Activated T-helper 2 cell treated with anti-CD3 and anti-CD28 coated beads, Interferon-gamma antibody, Interleukin-2, Interleukin-4, amounts not matched to agents 10 μg/mL and 5 μg/mL and 100 μg/mL, durations not matched to agents 14 hours and 24 hours and 36 hours (primary cell): ENCODE results near the gene BCAP29. TPM values are rescaled to one million over a fixed set of nuclear protein-coding genes. Genes with fewer than 3 reads are reported as not detected.
"Not testable (repeated sequence)": the region's sequence is repeated elsewhere in the genome, so short reads cannot be mapped to it uniquely, and the experiment has no call there.

ENCODE experiments used
- DNase-seq: peaks from one replicate; pipeline ENCODE4 v3.0.0; 2021; ENCODE audit warnings: low spot score
- H3K27ac Mint-ChIP-seq: one replicate; pipeline ENCODE4 v1.8.0; 2021; ENCODE audit warnings: mixed read lengths
- H3K27me3 Mint-ChIP-seq: one replicate; pipeline ENCODE4 v1.8.0; 2021; ENCODE audit warnings: low read depth, mixed read lengths
- H3K36me3 Mint-ChIP-seq: one replicate; pipeline ENCODE4 v1.8.0; 2021; ENCODE audit warnings: low read depth, mixed read lengths
- H3K4me1 Mint-ChIP-seq: one replicate; pipeline ENCODE4 v1.8.0; 2021; ENCODE audit warnings: low read depth, mixed read lengths
- H3K4me3 Mint-ChIP-seq: one replicate; pipeline ENCODE4 v1.8.0; 2021; ENCODE audit warnings: low read depth, mild to moderate bottlenecking, moderate library complexity, mixed read lengths
- H3K9me3 Mint-ChIP-seq: one replicate; pipeline ENCODE4 v1.8.0; 2021; ENCODE audit warnings: mixed read lengths
- intact Hi-C: fragments of 100-400 bp; cut with micrococcal nuclease; formaldehyde crosslinking; loops from one replicate; pipeline ENCODE4 v1.15.1; 2023
- total RNA-seq: library from RNA; stranded (reverse); gene quantifications from 2 replicates; pipeline ENCODE4 v1.2.3, GENCODE V29; 2022

The BCAP29 gene
- total RNA-seq, 1 donor from 2014 or later, result 52.0 TPM

DNA sequence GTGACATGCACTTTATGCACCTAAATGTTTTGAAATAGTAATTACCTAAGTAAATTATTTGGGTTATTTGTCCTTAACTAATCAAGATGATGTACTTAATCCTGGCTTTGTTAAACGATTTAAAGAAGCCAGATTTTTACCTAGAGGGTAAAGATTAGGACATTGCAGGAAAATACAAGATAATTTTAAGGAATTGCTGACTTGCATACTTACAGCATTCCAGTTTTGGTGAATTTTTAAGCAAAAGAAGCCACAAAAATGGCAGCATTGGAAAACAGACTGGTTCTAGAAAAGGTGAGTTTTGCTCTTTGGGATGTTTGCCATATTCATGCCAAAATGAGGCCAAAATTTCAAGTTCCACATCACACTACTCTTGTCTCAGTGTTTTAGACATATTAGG lies 33.4 kb downstream of the BCAP29 start:
- H3K4me3 Mint-ChIP-seq, result no peak overlapping the region

DNA sequence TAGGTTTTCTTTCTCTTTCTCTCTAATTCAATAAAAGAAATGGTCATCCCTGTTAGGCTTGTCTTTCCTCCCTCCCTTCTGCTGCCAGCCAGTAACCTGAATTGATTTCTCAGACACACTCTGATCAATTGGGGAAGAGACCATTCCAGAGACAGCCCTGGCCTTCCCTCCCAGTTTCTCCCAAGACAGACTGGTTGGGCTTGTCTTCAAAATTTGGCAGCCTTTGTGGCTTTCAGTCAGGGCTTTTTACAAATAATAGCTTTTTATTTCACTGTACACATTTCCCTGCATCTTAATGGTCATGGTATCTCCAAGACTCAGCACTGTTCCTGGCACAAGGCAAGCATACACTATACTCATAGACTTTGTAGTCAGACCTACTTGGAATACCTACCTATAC lies 33.9 kb downstream of the BCAP29 start:
- no peak overlapping the region for H3K27ac Mint-ChIP-seq
- H3K4me1 Mint-ChIP-seq, result peaks cover 18% of the 10 kb centered on the region
- no peaks in the 10 kb centered on the region for H3K9me3 Mint-ChIP-seq
- no peak overlapping the region for H3K4me3 Mint-ChIP-seq
- H3K27me3 Mint-ChIP-seq, result no peaks in the 10 kb centered on the region
- H3K36me3 Mint-ChIP-seq, result peaks cover 58% of the 10 kb centered on the region
- no peak for DNase-seq
- intact Hi-C loops, result no loop called here

More for the DNA sequence above, 33.4 kb downstream of the BCAP29 start:
- H3K9me3 Mint-ChIP-seq, result no peaks in the 10 kb centered on the region
- peaks cover 18% of the 10 kb centered on the region for H3K4me1 Mint-ChIP-seq
- no peak for DNase-seq
- H3K36me3 Mint-ChIP-seq, result peaks cover 63% of the 10 kb centered on the region
- H3K27me3 Mint-ChIP-seq, result no peaks in the 10 kb centered on the region
- H3K27ac Mint-ChIP-seq, result no peak overlapping the region
- intact Hi-C loops, result no loop called here

DNA sequence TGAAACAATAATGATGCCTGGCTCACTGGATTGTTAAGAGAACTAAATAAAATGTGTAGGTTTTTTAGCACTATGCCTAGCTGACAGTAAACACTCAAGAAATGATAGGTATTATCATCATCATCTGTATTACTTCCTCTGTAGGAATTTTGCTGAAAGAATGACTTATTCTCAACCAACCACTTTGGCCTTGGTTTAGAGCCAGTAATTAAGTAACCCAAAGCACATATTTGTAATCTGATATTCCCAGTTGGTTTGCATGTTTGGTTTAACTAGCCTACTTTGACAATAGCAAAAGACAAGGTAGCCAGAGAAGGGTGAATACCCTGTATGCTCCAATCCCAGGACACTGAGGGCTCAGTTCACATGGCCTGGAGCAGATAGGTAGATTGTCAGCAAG lies 34.4 kb downstream of the BCAP29 start:
- H3K4me1 Mint-ChIP-seq, result peaks cover 18% of the 10 kb centered on the region
- no peak overlapping the region for H3K27ac Mint-ChIP-seq
- no peak overlapping the region for H3K4me3 Mint-ChIP-seq
- peaks cover 53% of the 10 kb centered on the region for H3K36me3 Mint-ChIP-seq
- no peaks in the 10 kb centered on the region for H3K9me3 Mint-ChIP-seq
- intact Hi-C loops, result no loop called here
- DNase-seq, result no peak
- H3K27me3 Mint-ChIP-seq, result no peaks in the 10 kb centered on the region

DNA sequence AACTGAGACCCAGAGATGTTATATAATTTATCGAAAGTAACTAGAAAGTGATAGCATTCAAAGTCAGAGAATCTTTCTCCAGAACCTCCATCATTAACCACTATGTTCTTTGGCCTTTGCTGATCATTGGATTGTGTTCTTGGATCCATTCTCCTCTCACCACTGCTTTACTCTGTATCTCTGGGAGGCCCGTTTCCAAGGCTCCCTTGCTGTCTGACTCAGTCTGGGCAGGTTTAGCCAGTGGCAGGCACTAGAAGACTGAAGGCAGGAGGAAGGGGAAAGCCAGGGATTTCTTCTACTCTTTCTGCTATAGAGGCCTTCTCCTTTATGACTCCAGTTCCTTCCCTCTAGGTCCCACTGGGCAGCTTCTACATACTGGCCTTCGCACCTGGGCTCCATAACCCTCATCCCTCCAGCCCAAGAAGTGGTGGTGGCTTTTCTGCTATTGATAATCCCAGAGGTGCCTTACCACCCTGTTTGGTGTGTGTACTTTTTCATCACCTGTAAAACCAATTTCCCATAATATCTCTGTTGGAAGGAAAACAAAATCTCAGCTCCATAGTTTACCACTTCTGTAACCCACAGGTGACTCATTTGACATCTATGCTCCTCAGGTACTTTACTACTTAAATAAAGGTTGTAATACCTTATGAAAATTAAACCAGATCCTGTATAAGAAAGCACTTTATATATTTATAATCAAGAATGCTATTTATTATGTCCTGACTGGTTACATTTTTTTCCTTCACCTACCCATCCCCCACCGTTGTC lies 36.0 kb downstream of the BCAP29 start:
- Mint-ChIP-seq H3K4me1 (peaks cover 18% of the 10 kb centered on the region), H3K27ac (no peak overlapping the region), H3K36me3 (peaks cover 49% of the 10 kb centered on the region), H3K27me3 (no peaks in the 10 kb centered on the region), H3K4me3 (no peak overlapping the region), H3K9me3 (no peaks in the 10 kb centered on the region)
- no peak for DNase-seq
- intact Hi-C loops, result loop anchor here (5.0 kb wide), 1 partner anchor 56 kb away; no protein-coding TSS in a partner anchor

DNA sequence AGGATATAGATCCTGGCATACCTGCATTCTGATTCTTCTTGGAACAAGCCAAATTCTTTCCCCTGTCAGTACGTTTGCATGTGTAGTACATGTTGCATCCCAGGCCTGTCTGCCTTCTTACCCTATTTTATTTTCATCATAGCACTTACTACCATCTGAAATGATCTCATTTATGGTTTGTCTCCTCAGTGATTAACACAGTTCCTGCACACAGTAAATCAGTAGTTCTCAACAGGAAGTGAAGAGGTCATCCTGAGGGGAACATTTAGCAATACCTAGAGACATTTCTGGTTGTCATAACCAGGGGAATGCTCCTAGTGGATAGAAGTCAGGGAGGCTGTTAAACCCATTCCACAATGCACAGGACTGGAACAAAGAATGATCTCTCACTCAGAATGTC lies 42.4 kb downstream of the BCAP29 start:
- H3K4me3 Mint-ChIP-seq, result no peak overlapping the region
- peaks cover 5% of the 10 kb centered on the region for H3K9me3 Mint-ChIP-seq
- H3K27me3 Mint-ChIP-seq, result no peaks in the 10 kb centered on the region
- intact Hi-C loops, result no loop called here
- H3K4me1 Mint-ChIP-seq, result no peaks in the 10 kb centered on the region
- no peak overlapping the region for H3K27ac Mint-ChIP-seq
- DNase-seq, result no peak
- peaks cover 10% of the 10 kb centered on the region for H3K36me3 Mint-ChIP-seq

DNA sequence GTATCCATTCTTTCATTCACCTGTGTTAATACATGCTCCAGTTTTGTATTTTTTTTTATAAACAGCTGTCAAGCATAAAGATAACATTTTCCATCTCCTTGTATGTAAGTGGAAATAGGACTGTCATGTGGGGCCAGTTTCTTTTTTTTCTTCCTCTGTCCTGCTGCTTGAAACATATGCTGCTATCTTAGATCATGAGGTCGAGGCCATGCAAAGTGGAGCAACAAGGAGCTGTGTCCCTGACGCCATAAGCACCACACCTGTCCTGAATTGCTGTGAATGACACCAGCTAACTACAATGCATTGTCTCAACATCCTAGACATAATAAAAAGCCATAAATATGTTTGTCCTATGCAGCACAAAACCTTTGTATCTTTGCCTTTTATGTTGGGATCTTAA lies 42.8 kb downstream of the BCAP29 start:
- DNase-seq, result no peak
- Mint-ChIP-seq H3K9me3 (peaks cover 5% of the 10 kb centered on the region), H3K4me3 (no peak overlapping the region), H3K27ac (no peak overlapping the region), H3K36me3 (peaks cover 13% of the 10 kb centered on the region), H3K27me3 (no peaks in the 10 kb centered on the region), H3K4me1 (no peaks in the 10 kb centered on the region)
- intact Hi-C loops, result no loop called here

DNA sequence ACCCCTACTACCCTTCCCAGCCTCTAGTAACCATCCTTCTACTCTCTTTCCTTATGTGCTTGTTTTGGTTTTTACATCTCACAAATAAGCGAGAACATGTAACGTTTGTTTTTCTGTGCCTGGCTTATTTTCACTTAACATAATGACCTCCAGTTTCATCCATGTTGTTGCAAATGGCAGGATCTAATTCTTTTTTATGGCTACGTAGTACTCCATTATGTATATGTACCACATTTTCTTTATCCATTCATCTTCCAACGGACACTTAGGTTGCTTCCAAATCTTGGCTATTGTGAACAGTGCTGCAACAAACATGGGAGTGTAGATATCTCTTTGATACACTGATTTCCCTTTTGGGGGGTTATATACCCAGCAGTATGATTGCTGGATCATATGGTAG lies 47.0 kb downstream of the BCAP29 start:
- no peak for DNase-seq
- Mint-ChIP-seq H3K27ac (no peak overlapping the region), H3K9me3 (peaks cover 5% of the 10 kb centered on the region), H3K4me1 (peaks cover 13% of the 10 kb centered on the region), H3K4me3 (no peak overlapping the region), H3K27me3 (no peaks in the 10 kb centered on the region), H3K36me3 (peaks cover 26% of the 10 kb centered on the region)
- intact Hi-C loops, result no loop called here

DNA sequence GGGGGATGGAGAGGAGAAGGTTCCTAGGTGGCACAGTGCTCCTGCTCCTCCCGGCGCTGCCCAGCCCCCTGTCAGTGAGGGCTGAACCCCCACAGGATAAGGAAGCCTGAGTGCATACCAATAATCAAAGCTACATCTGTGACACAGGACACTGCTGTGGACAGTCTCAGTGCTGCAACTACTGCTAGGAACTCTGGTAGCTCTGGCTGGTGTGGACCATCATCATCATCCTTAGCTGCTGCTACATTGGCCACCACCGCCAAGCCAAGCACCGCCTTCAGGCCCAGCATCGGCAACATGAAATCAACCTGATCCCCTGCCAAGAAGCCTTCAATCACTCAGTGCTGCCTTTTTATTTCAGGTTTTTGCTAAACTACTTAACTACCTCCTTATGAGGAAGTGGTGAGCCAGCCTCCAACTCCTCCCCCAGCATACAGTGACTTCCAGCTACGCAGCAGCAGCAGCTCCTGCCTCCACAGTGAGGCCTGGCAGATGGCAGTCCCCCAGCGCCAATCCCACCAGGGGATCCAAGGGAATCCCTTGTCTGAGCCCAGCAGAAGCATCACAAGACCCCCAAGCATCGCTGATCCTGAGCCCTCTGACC lies 48.5 kb downstream of the BCAP29 start:
- H3K27me3 Mint-ChIP-seq, result no peaks in the 10 kb centered on the region
- H3K4me3 Mint-ChIP-seq, result no peak overlapping the region
- peaks cover 34% of the 10 kb centered on the region for H3K36me3 Mint-ChIP-seq
- peaks cover 26% of the 10 kb centered on the region for H3K4me1 Mint-ChIP-seq
- DNase-seq, result no peak
- intact Hi-C loops, result no loop called here
- peaks cover 5% of the 10 kb centered on the region for H3K9me3 Mint-ChIP-seq
- H3K27ac Mint-ChIP-seq, result peak overlapping the region; percentile 56

DNA sequence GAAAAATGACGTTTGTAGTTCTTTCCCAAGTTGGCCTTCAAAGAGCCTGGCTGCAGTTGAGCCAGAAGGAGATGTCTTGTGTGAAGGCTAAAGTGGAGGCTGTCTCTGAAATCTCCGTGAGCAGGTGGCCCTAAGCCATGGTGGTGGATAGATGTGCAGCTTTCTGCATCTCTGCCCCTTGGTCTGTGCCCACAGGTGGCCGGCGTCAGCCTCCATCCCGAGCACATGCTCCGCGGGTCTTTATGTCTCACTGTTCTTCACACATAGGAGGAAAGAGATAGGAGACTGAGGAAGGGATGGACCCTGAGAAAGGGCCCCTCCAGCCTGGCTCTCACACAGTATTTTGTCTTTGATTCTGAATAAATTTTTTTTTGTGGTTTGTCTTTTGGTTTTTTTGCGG lies 50.3 kb downstream of the BCAP29 start:
- Mint-ChIP-seq H3K4me1 (peaks cover 33% of the 10 kb centered on the region), H3K27me3 (no peaks in the 10 kb centered on the region), H3K36me3 (peaks cover 37% of the 10 kb centered on the region), H3K4me3 (no peak overlapping the region), H3K27ac (no peak overlapping the region), H3K9me3 (peaks cover 9% of the 10 kb centered on the region)
- intact Hi-C loops, result no loop called here
- DNase-seq, result no peak

DNA sequence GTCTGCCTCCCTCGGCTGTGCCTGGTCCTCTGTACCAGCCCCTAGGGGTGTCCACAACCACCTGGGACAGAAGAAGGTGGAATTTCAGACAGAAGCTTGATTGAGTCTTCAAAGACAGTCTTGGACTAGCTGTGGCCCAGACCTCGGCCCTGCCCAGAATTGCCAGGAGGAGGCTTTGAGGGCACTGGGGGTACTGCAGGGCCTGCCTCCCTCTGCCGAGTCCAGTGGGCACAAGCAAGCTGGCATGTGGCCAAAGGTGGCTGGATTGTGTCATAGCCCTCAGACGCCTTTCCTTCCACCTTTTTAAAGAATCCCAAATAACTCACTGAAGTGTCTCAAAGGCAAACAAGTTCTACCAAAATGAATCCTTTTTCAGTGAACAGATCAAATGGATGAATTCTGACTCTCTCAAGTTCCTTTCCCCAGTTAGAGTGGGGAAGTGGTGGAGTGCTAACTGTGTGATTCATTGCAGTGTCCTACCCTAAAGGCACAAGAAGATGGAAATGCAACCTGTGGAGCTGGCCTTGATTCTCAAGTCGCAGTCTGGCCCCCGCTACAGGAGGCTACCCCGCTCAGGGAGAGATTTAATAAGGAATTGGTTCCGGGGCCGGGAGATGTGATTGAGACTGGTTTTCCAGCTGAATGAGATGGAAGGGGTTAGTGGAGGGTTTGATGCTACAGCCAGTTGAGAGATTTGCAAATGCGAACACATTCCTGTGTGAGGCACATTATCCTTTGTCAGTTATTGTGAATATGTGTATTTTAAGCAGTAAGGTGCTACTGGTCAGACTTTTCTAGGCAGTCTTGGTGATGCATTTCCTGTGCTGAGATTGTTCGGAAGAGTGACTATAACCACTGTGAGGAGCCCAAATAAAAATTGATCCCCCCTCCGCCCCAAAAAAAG lies 51.8 kb downstream of the BCAP29 start:
- DNase-seq, result no peak
- Mint-ChIP-seq H3K36me3 (peaks cover 39% of the 10 kb centered on the region), H3K27ac (no peak overlapping the region), H3K9me3 (peaks cover 9% of the 10 kb centered on the region), H3K4me3 (no peak overlapping the region), H3K27me3 (no peaks in the 10 kb centered on the region), H3K4me1 (peaks cover 36% of the 10 kb centered on the region)
- intact Hi-C loops, result no loop called here

DNA sequence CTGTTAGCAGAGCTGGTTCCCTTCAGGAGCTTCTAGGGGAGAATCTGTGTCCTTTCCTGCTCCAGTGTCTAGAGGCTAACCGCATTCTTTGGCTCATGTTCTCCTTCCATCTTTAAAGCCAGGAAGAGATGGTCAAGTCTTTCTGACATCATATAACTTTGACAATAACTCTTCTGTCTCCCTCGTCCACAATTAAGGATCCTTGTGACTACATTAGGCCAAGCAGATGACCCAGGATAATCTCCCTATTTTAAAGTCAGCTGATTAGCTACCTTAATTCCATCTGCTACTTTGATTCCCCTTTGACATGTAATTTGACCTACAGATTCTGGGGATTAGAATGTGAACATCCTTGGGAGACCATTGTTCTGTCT lies 52.4 kb downstream of the BCAP29 start:
- Mint-ChIP-seq H3K9me3 (peaks cover 7% of the 10 kb centered on the region), H3K27me3 (no peaks in the 10 kb centered on the region), H3K4me1 (peaks cover 37% of the 10 kb centered on the region), H3K4me3 (no peak overlapping the region), H3K36me3 (peaks cover 34% of the 10 kb centered on the region), H3K27ac (no peak overlapping the region)
- no peak for DNase-seq
- intact Hi-C loops, result no loop called here

DNA sequence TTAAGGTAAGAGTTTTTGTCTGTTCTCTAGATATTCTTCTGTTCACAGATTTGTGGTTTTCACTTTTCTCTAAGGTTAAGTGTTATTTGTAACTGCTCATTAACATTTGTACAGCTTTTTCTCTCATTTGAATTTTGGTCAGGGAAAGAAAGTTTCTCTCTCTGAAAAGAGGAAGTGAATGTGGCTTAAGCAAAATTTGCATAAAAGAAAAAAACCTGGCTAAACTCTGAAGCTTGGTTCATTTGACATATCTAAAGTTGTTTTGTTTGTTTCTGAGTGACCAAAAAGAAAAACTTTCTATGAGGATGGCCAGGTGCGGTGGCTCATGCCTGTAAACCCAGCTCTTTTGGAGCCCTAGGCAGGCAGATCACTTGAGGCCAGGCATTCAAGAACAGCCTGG lies 58.5 kb downstream of the BCAP29 start:
- peaks cover 29% of the 10 kb centered on the region for H3K36me3 Mint-ChIP-seq
- peaks cover 19% of the 10 kb centered on the region for H3K9me3 Mint-ChIP-seq
- peaks cover 35% of the 10 kb centered on the region for H3K4me1 Mint-ChIP-seq
- H3K27ac Mint-ChIP-seq, result peak overlapping the region; percentile 63
- peaks cover 3% of the 10 kb centered on the region for H3K27me3 Mint-ChIP-seq
- peak overlapping the region; percentile 13 for H3K4me3 Mint-ChIP-seq
- intact Hi-C loops, result no loop called here
- no peak for DNase-seq

DNA sequence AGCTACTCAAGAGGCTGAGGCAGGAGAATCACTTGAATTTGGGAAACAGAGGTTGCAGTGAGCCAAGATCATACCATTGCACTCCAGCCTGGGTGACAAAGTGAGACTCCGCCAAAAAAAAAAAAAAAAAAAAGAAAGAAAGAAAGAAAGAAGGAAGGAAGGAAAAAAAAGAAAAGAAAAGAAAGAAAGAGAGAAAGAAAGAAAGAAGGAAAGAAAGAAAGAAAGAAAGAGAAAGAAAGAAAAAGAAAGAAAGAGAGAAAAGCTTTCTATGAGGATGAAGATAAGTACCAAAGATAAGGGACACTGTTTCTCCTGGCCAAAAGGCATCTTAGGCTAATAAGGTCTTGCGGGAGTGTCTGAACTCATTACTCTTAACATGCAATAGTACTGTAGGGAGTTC lies 59.0 kb downstream of the BCAP29 start:
- H3K27me3 Mint-ChIP-seq, intact Hi-C loops, H3K4me3 Mint-ChIP-seq, DNase-seq: not testable (repeated sequence)
- peaks cover 19% of the 10 kb centered on the region for H3K9me3 Mint-ChIP-seq
- peaks cover 38% of the 10 kb centered on the region for H3K4me1 Mint-ChIP-seq
- peak overlapping the region; percentile 63 for H3K27ac Mint-ChIP-seq
- peaks cover 26% of the 10 kb centered on the region for H3K36me3 Mint-ChIP-seq
